ENCODE measurements around the gene AK3.

AK3 gene

DNA sequence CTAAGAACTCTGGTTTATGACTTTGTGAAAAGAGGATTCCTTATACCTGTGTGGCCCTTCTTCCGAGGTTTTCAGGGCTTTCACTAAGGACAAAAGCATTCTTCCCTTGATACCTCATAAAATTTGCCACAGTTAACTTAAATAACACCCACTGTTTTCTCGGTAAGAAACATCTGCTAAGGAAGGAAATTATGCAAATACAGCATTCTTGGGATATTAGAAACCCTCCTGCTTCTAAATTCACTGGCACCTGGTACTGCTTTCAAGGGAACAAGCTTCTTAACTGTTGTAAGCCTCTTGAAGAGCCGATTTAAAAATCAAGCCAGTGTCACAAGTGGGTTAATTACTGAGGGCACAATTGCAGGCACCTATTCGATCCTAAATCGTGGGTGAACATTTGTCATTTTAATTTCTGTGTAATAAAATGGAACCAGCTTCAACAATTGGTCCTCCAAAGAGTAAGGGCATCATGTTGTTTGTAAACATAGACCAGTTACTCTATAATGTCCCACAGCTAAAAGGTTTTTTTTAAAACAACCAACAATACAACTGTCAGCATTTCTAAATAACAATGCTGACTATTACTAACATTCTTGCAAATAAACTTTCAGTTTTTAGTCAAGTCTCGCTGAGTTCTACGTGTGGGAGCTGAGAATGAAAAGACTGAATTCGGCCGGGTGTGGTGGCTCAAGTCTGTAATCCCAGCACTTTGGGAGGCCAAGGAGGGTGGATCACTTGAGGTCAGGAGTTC lies 26.6 kb downstream of the AK3 start:
- TF ChIP-seq, protein P1, sequence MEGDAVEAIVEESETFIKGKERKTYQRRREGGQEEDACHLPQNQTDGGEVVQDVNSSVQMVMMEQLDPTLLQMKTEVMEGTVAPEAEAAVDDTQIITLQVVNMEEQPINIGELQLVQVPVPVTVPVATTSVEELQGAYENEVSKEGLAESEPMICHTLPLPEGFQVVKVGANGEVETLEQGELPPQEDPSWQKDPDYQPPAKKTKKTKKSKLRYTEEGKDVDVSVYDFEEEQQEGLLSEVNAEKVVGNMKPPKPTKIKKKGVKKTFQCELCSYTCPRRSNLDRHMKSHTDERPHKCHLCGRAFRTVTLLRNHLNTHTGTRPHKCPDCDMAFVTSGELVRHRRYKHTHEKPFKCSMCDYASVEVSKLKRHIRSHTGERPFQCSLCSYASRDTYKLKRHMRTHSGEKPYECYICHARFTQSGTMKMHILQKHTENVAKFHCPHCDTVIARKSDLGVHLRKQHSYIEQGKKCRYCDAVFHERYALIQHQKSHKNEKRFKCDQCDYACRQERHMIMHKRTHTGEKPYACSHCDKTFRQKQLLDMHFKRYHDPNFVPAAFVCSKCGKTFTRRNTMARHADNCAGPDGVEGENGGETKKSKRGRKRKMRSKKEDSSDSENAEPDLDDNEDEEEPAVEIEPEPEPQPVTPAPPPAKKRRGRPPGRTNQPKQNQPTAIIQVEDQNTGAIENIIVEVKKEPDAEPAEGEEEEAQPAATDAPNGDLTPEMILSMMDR (IDR thresholded peaks at IDR 0.05; ENCODE audit: extremely low read depth, insufficient read depth, missing control alignments), result no peak
- in situ Hi-C loops (cut with MboI; ENCODE audit: low pct_unique_long_range_greater_than_20kb, low sequenced_read_pairs, unreplicated experiment), result no loop called here

DNA sequence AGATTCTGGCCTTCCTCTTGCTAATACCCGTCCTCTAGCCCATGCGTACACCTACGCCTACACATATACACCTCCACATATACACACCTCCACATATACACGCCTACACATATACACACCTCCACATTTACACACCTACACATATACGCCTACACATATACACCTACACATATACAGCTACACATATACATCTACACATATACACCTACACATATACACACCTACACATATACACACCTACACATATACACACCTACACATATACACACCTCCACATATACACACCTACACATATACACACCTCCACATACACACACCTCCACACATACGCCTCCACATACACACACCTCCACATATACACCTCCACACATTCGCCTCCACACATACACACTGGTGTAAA lies 27.2 kb downstream of the AK3 start:
- TF ChIP-seq, protein P1 (IDR thresholded peaks at IDR 0.05; ENCODE audit: extremely low read depth, insufficient read depth, missing control alignments), result no peak
- in situ Hi-C loops (cut with MboI; ENCODE audit: low pct_unique_long_range_greater_than_20kb, low sequenced_read_pairs, unreplicated experiment), result no loop called here
- no peak for DNase-seq (ENCODE audit: low spot score)

More for the DNA sequence above, 26.6 kb downstream of the AK3 start:
- no peak for DNase-seq (ENCODE audit: low spot score)

DNA sequence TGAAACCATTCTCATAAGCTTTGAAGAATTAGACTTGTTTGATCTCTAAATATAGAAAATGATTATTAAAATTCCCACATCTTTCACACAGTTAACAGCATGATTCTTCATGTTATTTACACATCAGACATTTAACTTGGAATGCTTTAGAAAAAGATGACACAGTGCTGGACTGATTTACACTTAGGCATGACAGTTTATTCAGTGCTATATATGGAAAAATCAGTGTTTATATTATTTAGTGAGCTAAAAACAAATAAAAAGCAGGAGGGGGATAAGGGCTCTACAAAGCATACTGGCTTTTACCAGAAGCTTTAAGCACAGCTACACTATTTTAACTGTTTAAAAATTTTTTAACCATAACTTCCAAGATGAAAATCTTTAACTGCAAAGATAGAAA lies 31.6 kb downstream of the AK3 start:
- TF ChIP-seq, protein P1 (IDR thresholded peaks at IDR 0.05; ENCODE audit: extremely low read depth, insufficient read depth, missing control alignments), result no peak
- in situ Hi-C loops (cut with MboI; ENCODE audit: low pct_unique_long_range_greater_than_20kb, low sequenced_read_pairs, unreplicated experiment), result no loop called here
- DNase-seq (ENCODE audit: low spot score), result no peak

DNA sequence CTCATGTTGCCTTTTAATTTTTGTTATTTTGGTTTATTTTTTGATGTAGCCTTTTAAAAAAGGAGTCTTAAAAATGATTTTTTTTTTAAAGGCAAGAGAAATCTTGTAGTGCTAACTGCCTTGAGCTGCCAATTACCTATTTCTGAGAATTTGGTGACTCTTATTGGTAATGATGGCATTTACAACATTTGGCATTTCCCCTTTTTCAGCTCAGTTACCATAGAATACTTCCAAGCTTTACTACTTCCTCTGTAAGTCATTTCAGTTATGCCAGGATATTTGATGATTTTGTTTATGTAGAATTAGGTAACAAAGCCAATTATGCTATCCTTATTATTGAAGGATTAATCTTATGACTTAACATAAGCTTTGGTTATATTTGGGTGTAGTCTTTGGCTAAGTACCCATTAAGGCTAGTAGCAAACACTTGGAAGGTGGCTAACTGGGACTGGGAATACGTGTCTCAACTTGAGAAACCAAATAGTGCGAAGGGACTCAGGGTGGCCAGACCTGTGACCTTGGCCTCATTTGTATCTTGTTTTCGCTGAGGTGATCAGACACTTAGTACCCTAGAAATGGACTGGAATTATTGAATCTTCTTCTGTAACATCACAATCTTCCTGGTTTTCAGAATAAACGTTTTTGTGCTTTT lies 33.9 kb downstream of the AK3 start:
- TF ChIP-seq, protein P1 (IDR thresholded peaks at IDR 0.05; ENCODE audit: extremely low read depth, insufficient read depth, missing control alignments), result no peak
- no peak for DNase-seq (ENCODE audit: low spot score)
- in situ Hi-C loops (cut with MboI; ENCODE audit: low pct_unique_long_range_greater_than_20kb, low sequenced_read_pairs, unreplicated experiment), result no loop called here

DNA sequence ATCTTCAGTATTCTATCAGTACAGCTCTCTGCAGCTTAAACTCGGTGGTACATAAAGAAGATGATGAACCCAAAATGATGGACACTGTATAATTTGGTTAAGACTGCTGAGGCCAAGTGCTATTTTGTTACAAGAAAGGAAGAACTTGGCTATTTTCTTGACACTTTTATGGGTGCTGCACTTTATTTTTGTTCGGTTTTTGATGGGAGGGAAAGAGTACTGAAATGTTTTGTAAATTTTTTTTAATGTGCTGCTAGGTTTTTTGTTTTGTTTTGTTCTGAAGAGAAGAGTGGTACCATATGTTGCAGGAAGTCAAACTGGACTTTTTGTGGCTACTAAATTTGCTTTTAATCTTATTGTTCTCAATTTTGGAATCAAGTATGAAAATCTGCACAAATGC lies 35.0 kb downstream of the AK3 start:
- no peak for DNase-seq (ENCODE audit: low spot score)
- in situ Hi-C loops (cut with MboI; ENCODE audit: low pct_unique_long_range_greater_than_20kb, low sequenced_read_pairs, unreplicated experiment), result no loop called here
- TF ChIP-seq, protein P1 (IDR thresholded peaks at IDR 0.05; ENCODE audit: extremely low read depth, insufficient read depth, missing control alignments), result no peak

DNA sequence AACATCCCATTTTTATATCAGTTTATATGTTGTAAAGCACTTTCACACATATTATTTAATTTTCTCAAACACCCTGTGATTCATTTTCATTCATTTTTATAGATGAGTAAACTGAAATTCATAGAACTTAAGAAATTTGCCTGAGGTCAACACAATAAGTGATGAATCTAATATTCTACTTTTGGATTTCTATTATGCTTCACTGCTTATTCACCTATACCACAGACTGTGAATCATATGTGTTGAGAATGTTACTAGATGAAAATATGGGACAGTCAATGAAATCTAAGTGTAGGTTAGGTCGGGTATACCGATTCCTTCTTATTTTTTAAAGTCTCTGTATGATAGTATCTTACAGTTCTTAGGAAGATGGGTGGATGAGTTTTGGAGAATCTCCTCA lies 36.9 kb downstream of the AK3 start:
- DNase-seq (ENCODE audit: low spot score), result no peak
- TF ChIP-seq, protein P1 (IDR thresholded peaks at IDR 0.05; ENCODE audit: extremely low read depth, insufficient read depth, missing control alignments), result no peak
- in situ Hi-C loops (cut with MboI; ENCODE audit: low pct_unique_long_range_greater_than_20kb, low sequenced_read_pairs, unreplicated experiment), result no loop called here
